IPS-NIHi7 (cell line): Measurements from ENCODE around the gene CEACAM16.

Experiments
- DNase-seq: peaks from one replicate; pipeline ENCODE4 v3.0.0; 2012; ENCODE audit warnings: mixed read lengths; ENCODE audit errors: extremely low spot score

The CEACAM16 gene

GRCh38 chr19:44745887-44746600 lies 47.1 kb downstream of the CEACAM16 start:
- peak; percentile 1 for DNase-seq

- peak; percentile 6 for DNase-seq
These were observed 47.6 kb downstream of the CEACAM16 start for GRCh38 chr19:44746616-44746945.

DNA sequence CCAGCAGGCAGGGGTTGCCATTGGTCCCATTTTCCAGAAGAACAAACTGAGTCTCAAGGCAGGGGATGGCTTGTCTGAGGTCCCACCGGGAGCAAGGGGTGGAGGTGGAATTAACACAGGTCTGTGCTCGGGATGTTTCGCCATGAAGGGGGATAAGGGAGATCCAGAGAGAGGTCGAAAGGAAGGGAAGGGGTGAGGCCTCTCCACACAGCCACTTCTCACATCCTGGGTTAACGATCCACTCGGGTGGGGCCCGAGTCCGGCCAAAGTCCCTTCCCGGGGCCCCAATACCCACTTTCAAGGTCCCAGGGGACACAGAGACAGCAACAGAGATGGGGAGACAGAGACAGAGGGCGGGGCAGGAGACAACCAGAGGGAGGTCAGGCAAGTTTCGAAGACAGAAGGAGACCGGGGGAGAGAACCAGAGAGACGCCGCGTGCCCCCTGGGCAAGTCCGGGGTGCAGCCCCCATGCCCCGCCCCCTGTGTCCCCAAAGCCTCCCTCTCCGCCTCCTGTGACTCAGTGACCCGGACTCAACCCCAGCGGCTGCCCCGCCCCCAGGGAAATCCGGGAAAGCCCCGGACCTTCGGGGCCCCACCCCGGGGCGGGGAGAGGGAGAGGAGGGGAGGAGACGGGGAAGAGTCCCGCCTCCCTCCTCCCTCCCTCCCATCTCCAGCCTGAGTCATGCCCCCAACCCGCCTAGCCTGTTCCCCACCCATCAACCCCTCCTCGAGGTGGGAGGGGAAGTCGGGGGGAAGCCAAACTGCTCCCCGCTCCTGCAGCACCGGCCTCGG lies 48.2 kb downstream of the CEACAM16 start:
- DNase-seq: peak; percentile 90

GRCh38 chr19:44747739-44748425 lies 48.9 kb downstream of the CEACAM16 start:
- peak; percentile 31 for DNase-seq

DNA sequence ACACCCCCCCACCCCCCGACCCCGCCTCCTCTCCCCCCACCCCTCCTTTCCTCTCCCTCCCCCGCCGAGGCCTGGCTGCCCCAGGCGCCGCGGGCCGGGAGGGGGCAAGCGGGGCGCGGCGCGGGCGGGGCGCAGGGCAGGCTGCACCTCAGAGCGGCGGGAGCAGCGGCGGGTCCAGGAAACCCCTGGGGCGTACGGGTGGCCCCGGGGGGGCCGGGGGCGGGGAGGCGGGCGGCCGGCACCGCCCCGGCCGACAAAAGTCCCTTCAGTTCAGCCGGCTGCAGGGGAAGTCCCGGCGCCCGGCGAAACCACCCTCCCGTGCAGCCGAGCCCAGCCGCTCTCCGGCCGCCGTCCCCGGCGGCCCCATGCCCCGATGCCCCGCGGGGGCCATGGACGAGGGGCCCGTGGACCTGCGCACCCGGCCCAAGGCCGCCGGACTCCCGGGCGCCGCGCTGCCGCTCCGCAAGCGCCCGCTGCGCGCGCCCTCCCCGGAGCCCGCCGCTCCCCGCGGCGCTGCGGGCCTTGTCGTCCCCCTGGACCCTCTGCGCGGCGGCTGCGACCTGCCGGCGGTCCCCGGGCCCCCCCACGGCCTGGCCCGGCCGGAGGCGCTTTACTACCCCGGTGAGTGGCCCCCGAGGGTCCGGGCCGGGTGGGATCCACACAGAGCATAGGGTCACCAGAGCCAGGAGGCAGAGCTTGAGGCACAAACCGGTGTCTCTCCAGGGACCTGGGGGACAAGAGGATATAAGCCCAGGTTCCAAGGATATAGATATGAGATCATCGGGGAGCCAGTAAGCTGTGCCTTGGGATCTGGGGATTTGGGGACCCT lies 49.7 kb downstream of the CEACAM16 start, which contains the start of gene BCL3:
Gene BCL3, plus strand, starts transcription at position 283 of the 829 bp plus-strand sequence. Its CDS starts 83 bp downstream, at position 366.
- DNase-seq: peak; percentile 26

GRCh38 chr19:44749292-44749691 lies 50.3 kb downstream of the CEACAM16 start:
- DNase-seq: no peak

DNA sequence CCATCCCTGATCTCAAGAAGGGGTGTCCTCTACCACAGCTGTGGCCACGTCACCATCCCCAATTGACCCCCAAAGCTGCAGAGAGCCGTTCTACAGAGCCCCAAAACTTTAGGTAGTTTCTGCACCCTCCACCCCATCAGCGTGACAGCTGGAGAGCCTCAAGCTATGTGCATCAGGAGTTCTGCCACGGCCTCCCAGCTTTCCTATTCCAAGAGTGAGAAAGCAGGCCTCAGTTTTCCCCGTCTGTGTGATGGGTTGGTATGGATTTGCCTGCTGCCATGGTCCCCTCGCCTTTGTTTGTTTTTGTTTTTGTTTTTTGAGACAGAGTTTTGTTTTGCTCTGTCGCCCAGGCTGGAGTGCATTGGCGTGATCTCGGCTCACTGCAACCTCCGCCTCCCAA lies 51.0 kb downstream of the CEACAM16 start:
- peak; percentile 0 for DNase-seq

GRCh38 chr19:44752123-44752815 lies 53.3 kb downstream of the CEACAM16 start:
- no peak for DNase-seq

DNA sequence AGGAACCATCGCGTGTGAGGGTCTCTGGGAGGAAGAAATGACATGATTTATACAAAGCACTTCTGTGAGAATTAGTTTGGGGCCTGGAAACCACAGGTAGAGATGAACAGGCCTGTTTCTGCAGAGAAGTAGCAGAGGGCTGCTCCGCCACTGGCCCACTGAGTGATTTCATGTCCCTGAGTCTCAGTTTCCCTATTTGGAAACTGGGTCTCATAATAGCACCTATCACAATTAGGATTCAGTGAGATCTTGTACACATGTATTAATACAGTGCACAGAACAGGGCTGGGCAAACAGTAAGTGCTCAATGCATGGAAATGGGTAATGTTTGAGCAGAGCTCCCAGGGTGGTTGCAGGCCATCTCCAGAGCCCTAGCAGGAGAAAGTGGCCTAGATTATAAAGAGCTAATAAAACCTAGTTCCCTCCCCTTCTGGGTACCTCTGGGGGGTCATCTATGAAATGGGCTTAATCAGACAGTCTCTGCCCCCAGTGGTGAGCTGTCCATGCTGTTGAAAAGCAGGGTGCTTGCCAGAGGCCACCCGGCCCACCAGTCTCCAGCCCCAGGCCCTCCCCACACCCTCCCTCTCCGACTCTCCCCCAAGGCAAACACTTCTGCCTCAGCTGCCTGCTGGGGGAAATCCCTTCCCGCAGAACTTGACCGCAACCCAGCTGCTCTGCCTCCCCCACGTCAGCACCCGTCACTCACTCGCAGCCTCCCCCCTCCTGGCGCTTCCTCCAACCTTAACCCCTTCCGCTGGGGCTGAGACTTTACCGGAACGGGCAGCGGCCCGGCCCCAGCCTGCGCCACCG lies 54.1 kb downstream of the CEACAM16 start:
- DNase-seq: peak; percentile 76

- DNase-seq: no peak
These were observed 54.6 kb downstream of the CEACAM16 start for GRCh38 chr19:44753626-44753931.

DNA sequence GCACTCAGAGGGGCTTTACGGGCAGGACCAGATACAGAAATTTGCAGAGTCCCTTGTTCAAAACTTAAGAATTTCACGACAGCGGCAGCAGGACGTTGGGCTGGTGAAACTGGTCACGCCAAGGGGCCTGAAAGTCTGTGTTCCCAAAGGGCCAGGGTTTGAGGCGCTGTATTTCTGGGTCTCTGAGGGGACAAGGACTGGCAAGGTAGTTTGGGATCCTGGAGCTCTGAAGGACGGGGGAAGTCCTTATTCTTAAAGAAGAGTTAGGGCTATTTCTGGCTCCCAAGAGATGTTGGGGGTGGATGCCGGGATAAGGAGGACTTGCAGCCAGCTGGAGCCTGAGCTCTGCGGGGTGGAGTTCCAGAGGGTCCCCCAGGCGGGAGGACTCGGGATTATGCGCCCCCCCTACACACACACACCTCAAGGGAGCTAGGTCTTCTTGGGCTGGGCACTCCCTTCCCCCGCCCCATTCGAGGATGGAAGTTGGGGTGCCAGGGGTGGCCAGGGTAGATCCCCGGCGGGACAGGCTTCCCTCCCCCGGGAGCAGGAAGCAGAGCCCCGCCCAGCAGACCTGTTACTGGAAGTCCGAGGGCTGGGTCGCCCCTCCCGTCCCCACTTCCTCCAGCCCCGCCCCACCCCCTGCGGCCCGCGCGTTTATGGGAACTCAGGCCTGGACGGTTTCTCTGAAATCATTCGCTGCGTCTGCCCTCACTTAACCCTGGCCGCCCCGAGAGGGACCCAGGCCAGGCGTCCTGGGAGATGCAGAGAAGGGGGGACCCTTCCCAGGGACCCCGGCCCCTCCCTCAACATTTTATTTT lies 55.2 kb downstream of the CEACAM16 start:
- peak; percentile 74 for DNase-seq

DNA sequence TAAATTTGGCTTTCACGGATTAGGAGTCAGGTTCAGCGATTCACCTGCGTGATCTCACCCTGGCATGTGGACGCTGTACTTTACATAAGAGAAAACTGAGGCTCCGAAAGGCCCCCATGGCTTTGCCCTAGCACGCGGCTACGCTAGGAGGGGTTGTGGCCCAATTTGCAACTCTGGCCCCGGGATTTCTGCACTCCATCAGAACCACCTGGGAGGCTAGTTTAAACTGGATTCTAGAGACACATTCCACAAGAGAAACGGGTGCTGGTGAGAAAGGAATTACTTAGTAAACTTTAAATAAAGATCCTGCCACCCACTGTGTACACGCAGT lies 55.8 kb downstream of the CEACAM16 start:
- DNase-seq: no peak

- no peak for DNase-seq
These were observed 56.3 kb downstream of the CEACAM16 start for GRCh38 chr19:44755219-44755618.

DNA sequence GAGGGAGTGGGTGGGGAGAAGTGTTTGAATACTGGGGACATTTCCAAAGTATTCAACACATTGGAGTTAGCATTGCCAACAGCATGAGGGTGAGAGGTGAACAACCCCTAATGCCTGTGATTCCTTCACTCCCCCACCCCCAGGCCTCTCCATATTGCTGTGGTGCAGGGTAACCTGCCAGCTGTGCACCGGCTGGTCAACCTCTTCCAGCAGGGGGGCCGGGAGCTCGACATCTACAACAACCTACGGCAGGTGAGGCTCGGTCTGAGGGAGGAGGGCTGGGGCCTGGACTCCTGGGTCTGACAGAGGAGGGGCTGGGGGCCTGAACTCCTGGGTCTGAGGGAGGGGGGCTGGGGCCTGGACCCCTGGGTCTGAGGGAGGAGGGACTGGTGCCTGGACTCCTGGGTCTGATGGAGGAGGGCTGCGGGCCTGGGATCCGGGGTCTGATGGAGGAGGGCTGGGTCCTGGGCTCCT lies 57.2 kb downstream of the CEACAM16 start:
- DNase-seq: no peak

DNA sequence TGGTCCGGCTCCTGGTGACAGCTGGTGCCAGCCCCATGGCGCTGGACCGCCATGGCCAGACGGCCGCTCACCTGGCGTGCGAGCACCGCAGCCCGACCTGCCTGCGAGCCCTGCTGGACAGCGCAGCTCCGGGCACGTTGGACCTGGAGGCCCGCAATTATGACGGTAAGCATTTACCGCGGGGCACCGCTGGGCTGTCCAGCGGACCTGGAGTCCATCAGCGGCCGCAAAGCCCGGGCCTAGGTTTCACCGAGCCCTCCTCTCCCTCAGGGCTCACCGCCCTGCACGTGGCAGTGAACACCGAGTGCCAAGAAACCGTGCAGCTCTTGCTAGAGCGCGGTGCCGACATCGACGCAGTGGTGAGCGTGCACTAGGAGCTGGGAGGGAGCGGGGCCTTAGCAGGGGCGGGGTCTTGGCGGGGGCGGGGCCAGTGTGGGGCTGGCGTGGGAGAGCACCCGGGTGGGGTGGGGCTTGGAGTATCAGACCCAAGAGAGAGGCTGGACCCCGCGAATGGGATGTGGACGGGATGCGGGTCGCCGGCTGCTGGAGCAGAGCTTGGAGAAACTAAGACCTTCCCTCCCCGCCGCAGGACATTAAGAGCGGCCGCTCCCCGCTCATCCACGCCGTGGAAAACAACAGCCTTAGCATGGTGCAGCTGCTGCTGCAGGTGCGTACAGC lies 58.2 kb downstream of the CEACAM16 start:
- peak; percentile 42 for DNase-seq

DNA sequence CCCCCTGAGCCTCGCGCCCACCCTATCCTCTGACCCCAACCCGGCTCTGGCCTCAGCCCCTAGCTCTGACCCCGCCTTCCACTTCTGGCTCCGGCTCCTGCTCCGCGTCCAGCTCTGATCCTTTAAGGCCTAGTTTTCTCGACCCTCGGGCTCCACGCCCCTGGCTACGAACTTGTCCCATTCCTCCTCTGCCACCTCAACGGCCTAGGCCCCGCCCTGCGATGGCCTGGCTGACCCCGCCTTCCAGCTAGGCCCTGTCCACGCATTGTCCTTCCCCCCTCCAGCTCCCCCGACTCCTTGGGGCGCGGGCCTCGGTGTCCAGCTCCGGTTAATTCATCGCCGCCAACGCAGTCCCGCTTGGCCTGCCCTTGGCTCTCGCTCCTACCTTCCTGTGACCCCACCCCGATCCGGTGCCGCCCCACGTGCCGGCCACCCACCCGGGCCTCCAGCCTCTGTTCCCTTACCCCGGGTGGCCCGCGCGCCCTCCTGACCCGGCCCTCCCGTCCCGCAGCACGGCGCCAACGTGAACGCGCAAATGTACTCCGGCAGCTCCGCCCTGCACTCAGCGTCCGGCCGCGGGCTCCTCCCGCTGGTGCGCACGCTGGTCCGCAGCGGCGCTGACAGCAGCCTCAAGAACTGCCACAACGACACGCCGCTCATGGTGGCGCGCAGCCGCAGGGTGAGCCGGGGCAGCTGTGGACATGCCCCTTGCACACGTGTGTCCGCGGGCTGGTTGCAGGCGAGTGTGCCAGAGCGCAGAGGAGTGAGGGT lies 59.0 kb downstream of the CEACAM16 start:
- peak; percentile 72 for DNase-seq

DNA sequence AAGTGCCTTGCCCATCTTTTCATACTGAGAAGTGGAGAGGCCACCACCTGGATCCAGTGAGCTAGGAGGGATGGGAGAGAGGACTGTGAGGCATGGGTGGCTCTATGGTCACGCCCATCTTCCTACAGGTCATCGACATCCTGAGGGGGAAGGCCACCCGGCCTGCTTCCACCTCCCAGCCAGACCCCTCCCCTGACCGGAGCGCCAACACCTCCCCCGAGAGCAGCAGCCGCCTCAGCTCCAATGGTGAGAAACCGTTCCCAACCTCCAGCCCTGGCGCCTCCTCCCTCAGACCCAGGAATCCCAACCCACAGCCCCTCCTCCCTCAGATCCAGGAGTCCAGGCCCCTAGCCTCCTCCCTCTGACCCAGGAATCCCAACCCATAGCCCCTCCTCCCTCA lies 59.6 kb downstream of the CEACAM16 start:
- DNase-seq: peak; percentile 63
